ENCODE measurements around the gene LRIT1. TPM values are rescaled to one million over a fixed set of nuclear protein-coding genes. Genes with fewer than 3 reads are reported as not detected.

LRIT1 gene
- total and polyA plus RNA-seq, 3 donors from 2014 or later, result 4.0 to 12.8 (median 6.6) TPM

- H3K36me3 ChIP-seq (ENCODE audit: low read depth, missing control alignments), result no peaks in the 10 kb centered on the region
- H3K27me3 ChIP-seq, result no peaks in the 10 kb centered on the region
- no peaks in the 10 kb centered on the region for H3K4me1 ChIP-seq
- no peak for DNase-seq
- intact Hi-C loops (cut with DNase I; ENCODE audit: low total_unique reads), result no loop called here
- TF ChIP-seq CTCF (IDR thresholded peaks at IDR 0.05) (no peak), POLR2A (IDR thresholded peaks at IDR 0.05) (no peak)
- H3K4me3 ChIP-seq, result no peak overlapping the region
- H3K9me3 ChIP-seq, result no peaks in the 10 kb centered on the region
- H3K27ac ChIP-seq, result no peak overlapping the region
- WGBS, 2 donors, result 80 to 82% methylated on average over 1 to 3 of the region's 3 CpGs
Observed at GRCh38 chr10:84188815-84189214, 52.5 kb downstream of the LRIT1 start.

GRCh38 chr10:84185526-84186175 lies 55.7 kb downstream of the LRIT1 start:
- whole genome bisulfite sequencing, 2 donors, result 71 to 76% methylated on average over 7 to 11 of the region's 11 CpGs
- H3K27me3 ChIP-seq, result no peaks in the 10 kb centered on the region

GRCh38 chr10:84184517-84184916 lies 56.8 kb downstream of the LRIT1 start:
- WGBS, 2 donors, result 74 to 84% methylated on average over 4 of the region's 4 CpGs
- no peak for TF ChIP-seq POLR2A (IDR thresholded peaks at IDR 0.05)
- no peak for DNase-seq
- Histone ChIP-seq H3K4me1 (no peaks in the 10 kb centered on the region), H3K9me3 (no peaks in the 10 kb centered on the region), H3K27me3 (no peaks in the 10 kb centered on the region), H3K4me3 (no peak overlapping the region), H3K36me3 (ENCODE audit: low read depth, missing control alignments) (no peaks in the 10 kb centered on the region), H3K27ac (no peak overlapping the region)
- intact Hi-C loops (cut with DNase I; ENCODE audit: low total_unique reads), result no loop called here

More at GRCh38 chr10:84185526-84186175, 55.7 kb downstream of the LRIT1 start:
- Histone ChIP-seq H3K36me3 (ENCODE audit: low read depth, missing control alignments) (no peaks in the 10 kb centered on the region), H3K9me3 (no peaks in the 10 kb centered on the region), H3K4me3 (no peak overlapping the region), H3K27ac (no peak overlapping the region), H3K4me1 (no peaks in the 10 kb centered on the region)
- no peak for DNase-seq
- intact Hi-C loops (cut with DNase I; ENCODE audit: low total_unique reads), result no loop called here
- TF ChIP-seq CTCF (IDR thresholded peaks at IDR 0.05) (no peak), POLR2A (IDR thresholded peaks at IDR 0.05) (no peak)

GRCh38 chr10:84181631-84182030 lies 59.7 kb downstream of the LRIT1 start:
- H3K36me3 ChIP-seq (ENCODE audit: low read depth, missing control alignments), result no peaks in the 10 kb centered on the region
- no peaks in the 10 kb centered on the region for H3K4me1 ChIP-seq
- WGBS, 2 donors, result 67 to 97% methylated on average over 2 to 5 of the region's 5 CpGs
- no peak overlapping the region for H3K4me3 ChIP-seq
- TF ChIP-seq POLR2A (IDR thresholded peaks at IDR 0.05), result no peak
- TF ChIP-seq CTCF (IDR thresholded peaks at IDR 0.05), result no peak
- no peak overlapping the region for H3K27ac ChIP-seq
- H3K9me3 ChIP-seq, result no peaks in the 10 kb centered on the region
- intact Hi-C loops (cut with DNase I; ENCODE audit: low total_unique reads), result no loop called here
- no peaks in the 10 kb centered on the region for H3K27me3 ChIP-seq
- no peak for DNase-seq

Other genes with a start within 250 kb of the LRIT1 start
- 100 to 1,000 TPM; 140 to 220 TPM for gene GHITM, start 102.0 kb downstream of the LRIT1 start, total RNA-seq
- gene GHITM, start 102.0 kb downstream of the LRIT1 start, polyA plus RNA-seq (ENCODE audit: insufficient read depth, low read depth, low replicate concordance), result 284 TPM
- not detected for gene GPR15LG, start 67.7 kb downstream of the LRIT1 start, total RNA-seq
- gene GPR15LG, start 67.7 kb downstream of the LRIT1 start, polyA plus RNA-seq (ENCODE audit: insufficient read depth, low read depth, low replicate concordance), result not detected
- under 1 TPM; 0.19 to 0.39 TPM for gene CDHR1, start 47.0 kb downstream of the LRIT1 start, total RNA-seq
- 0.67 TPM for gene CDHR1, start 47.0 kb downstream of the LRIT1 start, polyA plus RNA-seq (ENCODE audit: insufficient read depth, low read depth, low replicate concordance)
- under 1 TPM in 1 of 2 donors, not detected in 1; 0.12 TPM for gene LRIT2, start 16.0 kb downstream of the LRIT1 start, total RNA-seq
- gene LRIT2, start 16.0 kb downstream of the LRIT1 start, polyA plus RNA-seq (ENCODE audit: insufficient read depth, low read depth, low replicate concordance), result 0.20 TPM
- gene RGR, start 3.5 kb upstream of the LRIT1 start, total RNA-seq, result 1 to 10 TPM; 3.7 to 5.9 TPM
- gene RGR, start 3.5 kb upstream of the LRIT1 start, polyA plus RNA-seq (ENCODE audit: insufficient read depth, low read depth, low replicate concordance), result 2.2 TPM
- 100 to 1,000 TPM in 1 of 2 donors, 10 to 100 TPM in 1; 65.4 to 148 TPM for gene CCSER2, start 87.0 kb upstream of the LRIT1 start, total RNA-seq
- gene CCSER2, start 87.0 kb upstream of the LRIT1 start, polyA plus RNA-seq (ENCODE audit: insufficient read depth, low read depth, low replicate concordance), result 146 TPM